Right ventricle myocardium superior (tissue), 1 donor: Measurements from ENCODE around the gene EBF3. TPM values are rescaled to one million over a fixed set of nuclear protein-coding genes. Genes with fewer than 3 reads are reported as not detected.
A peak's percentile ranks its signal among the peaks of the same experiment; 100 is the strongest.
"Not testable (repeated sequence)": the region's sequence is repeated elsewhere in the genome, so short reads cannot be mapped to it uniquely, and the experiment has no call there.

Source experiments
- ATAC-seq: fragments of 200-7000 bp; cut with Tn5 transposase; one replicate; pipeline ENCODE4 v1.9.1; 2020; ENCODE audit warnings: mild to moderate bottlenecking; ENCODE audit not compliant: poor library complexity
- DNase-seq: peaks from one replicate; pipeline ENCODE4 v3.0.0-alpha.2; 2020
- intact Hi-C: fragments of 100-400 bp; cut with DNase I; formaldehyde crosslinking; loops from one replicate; pipeline ENCODE4 v1.11.2; 2022
- total RNA-seq: library from RNA; stranded (reverse); fragmentation: NEBNext Ultra II Directional; extraction: Animal tissue kit (Norgen Biotek cat#: 25700); gene quantifications from one replicate; pipeline ENCODE4 v1.2.1, GENCODE V29; 2021
- donor health status: DM: no; HTN: yes; CAD: no; lungs with severe emphysema.

EBF3 gene
- total RNA-seq, 1 donor from 2014 or later = 6.2 TPM

- intact Hi-C loops = no loop called here
- DNase-seq = no peak
- no peak for ATAC-seq
Observed at GRCh38 chr10:129921801-129922597, 42.1 kb downstream of the EBF3 start.

DNA sequence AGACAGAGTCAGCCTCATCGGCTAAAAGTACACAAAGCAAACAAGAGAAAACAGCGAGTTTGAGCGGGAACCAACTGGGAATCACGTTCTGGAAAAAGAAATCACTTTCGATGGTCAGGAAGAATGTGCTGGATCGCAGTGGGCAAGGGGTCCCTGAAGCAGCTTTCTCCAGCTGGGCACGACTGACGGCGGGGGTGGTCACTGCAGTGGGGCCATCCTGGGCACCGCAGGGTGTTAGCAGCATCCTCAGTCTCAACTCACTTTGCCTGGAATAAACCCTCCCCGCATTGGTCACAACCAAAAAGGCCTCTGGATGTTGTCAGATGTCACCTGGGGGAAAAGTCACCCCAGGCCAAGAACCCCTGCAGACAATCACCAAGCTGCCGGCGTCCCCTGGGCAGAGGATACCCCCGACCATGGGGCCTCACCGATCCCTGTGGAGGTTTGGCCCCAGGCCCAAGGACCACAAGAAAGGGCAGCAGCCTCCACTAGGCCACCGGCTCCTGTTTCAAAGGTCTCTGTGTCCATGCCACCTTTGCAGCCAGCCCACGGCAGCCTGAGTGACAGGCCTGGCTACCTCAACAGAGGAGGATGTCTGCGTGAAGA lies 42.9 kb downstream of the EBF3 start:
- intact Hi-C loops = no loop called here
- DNase-seq (no peak), ATAC-seq (no peak)

GRCh38 chr10:129920187-129920586 lies 43.9 kb downstream of the EBF3 start:
- intact Hi-C loops, ATAC-seq, DNase-seq: not testable (repeated sequence)

DNA sequence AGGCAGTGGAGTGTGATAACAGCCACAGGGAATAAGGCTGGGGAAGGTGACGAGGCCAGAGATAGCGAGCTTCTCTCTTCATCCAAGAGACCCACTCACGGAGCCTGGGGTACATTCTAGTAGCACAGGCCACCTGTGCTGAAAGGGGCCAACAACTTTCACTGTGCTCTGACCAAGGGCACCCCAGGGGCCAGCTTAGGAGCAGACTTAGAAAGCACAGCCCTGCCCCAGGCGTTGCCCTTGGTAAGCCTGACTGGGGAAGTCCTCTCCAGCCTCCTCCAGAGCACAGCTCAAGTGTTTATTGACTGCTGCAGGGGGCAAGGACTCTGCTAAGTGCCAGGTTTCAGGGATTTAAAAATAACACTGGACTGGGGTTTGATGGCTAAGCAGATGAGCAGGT lies 44.7 kb downstream of the EBF3 start:
- DNase-seq (no peak), ATAC-seq (no peak)
- intact Hi-C loops = no loop called here

DNA sequence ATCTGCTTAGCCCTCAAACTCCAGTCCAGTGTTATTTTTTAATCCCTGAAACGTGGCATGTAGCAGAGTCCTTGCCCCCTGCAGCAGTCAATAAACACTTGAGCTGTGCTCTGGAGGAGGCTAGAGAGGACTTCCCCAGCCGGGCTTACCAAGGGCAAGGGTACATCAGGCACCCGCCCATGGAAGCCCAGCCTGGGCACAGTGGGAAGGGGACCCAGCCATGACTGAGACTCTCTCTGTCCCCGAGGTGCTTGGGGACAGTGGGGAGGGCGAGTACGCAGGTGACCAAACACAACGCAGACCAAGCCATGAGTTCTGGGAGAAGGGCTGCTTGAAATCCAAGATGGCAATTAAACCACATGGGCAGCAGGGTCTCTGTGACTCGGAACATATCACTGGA lies 45.2 kb downstream of the EBF3 start:
- intact Hi-C loops = no loop called here
- ATAC-seq (no peak), DNase-seq (no peak)

DNA sequence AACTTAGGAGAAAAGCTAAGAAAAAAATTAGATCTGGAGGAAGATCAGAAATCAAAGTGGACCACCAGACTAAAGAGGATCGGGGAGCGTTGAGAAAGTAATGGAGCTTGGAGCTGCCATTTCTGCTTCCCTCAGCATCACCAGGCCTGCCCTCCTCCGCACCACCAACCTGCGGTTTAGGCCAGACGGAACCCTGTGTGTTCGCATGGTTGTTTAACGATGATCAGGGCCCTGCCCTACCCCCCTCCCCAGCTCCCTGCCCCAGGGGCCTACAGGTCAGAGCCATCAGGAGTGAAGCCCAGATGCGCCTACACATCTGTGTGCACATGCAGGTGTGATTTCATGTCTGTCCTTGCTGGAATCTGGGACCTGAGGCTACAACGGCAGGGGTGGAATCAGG lies 45.7 kb downstream of the EBF3 start:
- intact Hi-C loops = no loop called here
- ATAC-seq (no peak), DNase-seq (no peak)

- intact Hi-C loops = no loop called here
- DNase-seq (no peak), ATAC-seq (no peak)
Observed at GRCh38 chr10:129917936-129918335, 46.1 kb downstream of the EBF3 start.

GRCh38 chr10:129916506-129916995 lies 47.5 kb downstream of the EBF3 start:
- intact Hi-C loops = no loop called here
- ATAC-seq (no peak), DNase-seq (peak; percentile 16)

DNA sequence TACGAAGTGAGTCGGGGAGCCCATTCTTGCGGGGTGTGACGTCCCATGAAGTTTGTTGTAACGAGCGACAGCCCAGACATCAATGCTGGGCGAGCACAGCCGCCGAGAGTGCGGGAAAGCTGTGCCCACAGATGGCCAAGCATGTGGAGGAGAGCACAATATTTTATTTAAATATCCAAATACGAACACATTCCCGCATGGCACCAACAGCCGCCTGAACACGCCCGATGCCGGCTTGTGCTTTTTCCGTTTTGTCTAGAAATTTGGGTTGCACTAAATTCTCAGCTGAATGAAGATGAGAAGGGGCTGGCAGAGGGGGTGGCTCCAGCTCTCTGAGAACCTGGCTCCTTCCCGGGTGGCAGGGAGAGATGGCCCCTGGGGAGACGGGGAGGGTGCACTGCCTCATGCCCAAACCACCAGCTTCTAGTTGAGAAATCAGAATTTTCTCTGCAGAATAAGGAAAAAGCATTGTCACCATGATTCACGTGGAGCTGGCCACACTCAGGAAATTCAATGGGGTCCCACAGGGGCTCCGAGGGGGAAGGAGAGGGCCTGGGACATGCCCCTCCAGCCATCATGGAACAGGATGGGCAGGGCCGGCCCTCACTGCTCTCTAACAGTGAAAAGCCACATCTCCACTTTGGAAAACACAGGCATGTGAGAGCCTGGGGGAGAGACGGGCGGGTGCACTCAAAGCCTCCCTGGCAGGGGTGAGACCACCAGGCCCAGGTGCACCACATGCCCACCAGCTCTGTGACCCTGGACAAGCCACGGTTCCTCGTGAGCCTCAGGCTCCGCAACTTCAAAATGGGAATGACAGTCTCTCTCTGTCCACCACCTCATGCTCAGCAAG lies 48.3 kb downstream of the EBF3 start:
- no peak for ATAC-seq
- intact Hi-C loops = no loop called here
- peak; percentile 27 for DNase-seq

GRCh38 chr10:129914960-129915359 lies 49.1 kb downstream of the EBF3 start:
- ATAC-seq (no peak), DNase-seq (no peak)
- intact Hi-C loops = no loop called here

GRCh38 chr10:129914153-129914855 lies 49.8 kb downstream of the EBF3 start:
- intact Hi-C loops = no loop called here
- ATAC-seq (no peak), DNase-seq (no peak)

DNA sequence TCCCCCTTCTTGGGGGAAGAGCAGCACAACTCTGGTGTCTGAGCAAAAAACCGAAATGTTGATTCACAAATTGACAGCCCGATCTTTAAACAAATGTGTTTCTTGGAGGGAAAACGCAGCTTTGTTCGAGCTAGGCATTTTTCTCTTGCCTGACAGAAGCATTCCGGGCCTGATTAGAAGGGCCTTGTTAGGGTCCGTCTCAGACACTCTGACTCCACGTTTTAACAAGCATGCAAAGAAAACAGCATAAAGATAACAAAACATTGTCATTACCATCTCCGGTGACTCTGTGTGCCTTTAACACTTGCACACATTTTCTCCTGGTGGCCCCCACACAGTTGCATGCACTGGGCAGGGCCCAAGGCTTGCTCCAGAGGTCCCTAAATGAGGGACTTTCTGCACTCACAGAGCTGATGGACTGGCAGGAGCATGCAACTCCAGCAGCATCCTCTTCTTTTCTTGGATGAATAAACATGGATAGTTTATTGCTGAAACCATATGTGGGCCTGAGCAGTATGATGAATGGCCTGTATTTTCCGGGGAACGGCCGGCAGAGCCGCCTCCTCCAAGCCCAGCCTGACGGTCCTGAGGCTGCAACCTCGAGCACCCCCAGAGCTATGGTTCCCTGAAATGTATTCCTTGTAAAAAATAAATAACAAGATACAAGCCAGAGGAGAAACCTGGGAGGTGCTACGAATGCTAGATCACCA lies 50.9 kb downstream of the EBF3 start:
- intact Hi-C loops = no loop called here
- no peak for DNase-seq
- ATAC-seq = no peak

- ATAC-seq (no peak), DNase-seq (no peak)
- intact Hi-C loops = no loop called here
Observed at GRCh38 chr10:129912166-129912917, 51.7 kb downstream of the EBF3 start.

DNA sequence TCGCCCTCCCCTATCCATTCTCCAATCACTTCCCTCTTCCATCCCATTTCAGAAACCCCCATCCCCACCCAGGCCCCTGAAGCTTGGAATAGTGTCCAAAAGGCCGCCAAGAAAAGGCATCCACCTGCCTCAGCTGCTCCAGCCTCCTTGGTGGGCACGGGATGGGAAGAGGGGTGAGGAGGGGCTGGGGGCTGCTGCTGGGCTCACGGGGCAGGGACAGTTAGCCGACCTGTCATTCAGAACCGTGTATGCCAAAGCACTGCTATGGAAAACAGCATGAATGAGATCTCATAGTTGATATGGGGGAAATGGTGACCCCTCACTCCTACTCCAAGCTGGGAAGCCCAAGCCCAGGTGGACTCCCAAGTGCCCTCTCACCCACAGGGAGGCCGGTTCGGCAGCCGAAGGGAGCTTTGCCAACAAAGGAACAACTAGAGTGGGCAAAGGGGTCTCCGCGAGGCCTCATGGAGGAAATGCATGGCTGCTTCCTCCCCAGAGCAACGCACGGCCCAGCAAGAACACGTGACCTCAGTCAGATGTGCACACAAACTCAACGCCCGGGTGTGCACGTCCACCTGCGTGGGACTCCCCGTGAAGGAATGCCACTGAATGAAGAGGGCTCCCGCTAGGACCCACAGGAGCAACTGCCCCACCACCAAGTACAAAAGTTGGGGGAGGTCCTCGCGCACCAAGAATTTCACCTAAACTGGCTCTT lies 52.5 kb downstream of the EBF3 start:
- intact Hi-C loops = no loop called here
- ATAC-seq (no peak), DNase-seq (no peak)

GRCh38 chr10:129910861-129911260 lies 53.2 kb downstream of the EBF3 start:
- no peak for DNase-seq
- no peak for ATAC-seq
- intact Hi-C loops = no loop called here

DNA sequence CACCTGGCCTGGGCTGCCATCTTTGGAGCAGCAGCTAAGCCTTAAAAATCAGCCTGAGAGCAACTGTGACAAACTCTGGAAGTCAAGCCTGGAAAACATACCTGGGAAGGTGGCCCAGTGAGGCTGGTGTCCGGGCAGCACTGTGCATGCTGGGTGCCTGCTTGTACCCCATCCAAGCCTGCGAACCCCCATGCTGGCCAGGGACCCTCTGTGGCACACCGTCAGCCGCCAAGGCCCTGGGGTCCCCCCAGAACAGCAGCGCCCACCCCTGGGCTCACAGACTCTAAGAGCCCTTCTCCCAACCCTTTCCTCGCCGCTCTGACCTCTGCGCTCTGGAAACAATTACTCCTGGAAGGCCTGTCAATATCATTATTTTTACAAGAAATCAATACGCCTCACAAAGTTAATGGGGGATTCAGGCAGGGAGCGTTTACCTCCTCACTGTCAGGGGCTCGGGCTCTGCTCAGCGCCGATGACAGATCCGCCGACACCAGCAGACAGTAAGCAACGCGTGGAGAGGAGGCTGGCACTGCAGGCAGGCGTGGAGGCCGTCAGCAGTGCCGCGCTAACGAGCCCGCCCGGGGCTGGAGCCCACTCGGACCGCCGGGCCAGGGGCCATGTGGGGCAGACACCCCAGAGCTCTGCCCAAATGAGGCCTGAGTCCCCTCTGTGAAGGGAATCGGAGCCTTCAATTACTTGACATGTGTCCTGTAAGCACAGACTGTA lies 54.4 kb downstream of the EBF3 start:
- intact Hi-C loops = no loop called here
- no peak for DNase-seq
- ATAC-seq = no peak
